B cell (primary cell): ENCODE results near the gene FER. TPM values are rescaled to one million over a fixed set of nuclear protein-coding genes. Genes with fewer than 3 reads are reported as not detected.

Experiments
- ATAC-seq: fragments of 200-7000 bp; cut with Tn5 transposase; one replicate; pipeline ENCODE4 v1.10.0; 2021; ENCODE audit warnings: low read depth, mild to moderate bottlenecking, moderate number of reproducible peaks, moderate library complexity
- CTCF ChIA-PET: fragments of 350-600 bp; sonication (Branson Sonifier 250); formaldehyde crosslinking; loops from one replicate; lab custom pipeline; 2021; ENCODE audit warnings: antibody characterized with exemption, inconsistent platforms; lab: Charles Lee
- POLR2A ChIA-PET: fragments of 350-600 bp; sonication (Branson Sonifier 250); formaldehyde crosslinking; loops from one replicate; lab custom pipeline; 2021; ENCODE audit warnings: antibody characterized with exemption; lab: Charles Lee
- DNase-seq: peaks from one replicate; pipeline ENCODE4 v3.0.0; 2013
- H2AFZ ChIP-seq: 2 replicates; pipeline ENCODE4 v1.6.1; 2012; ENCODE audit warnings: mild to moderate bottlenecking, low read depth, low read length; ENCODE audit not compliant: insufficient read depth, poor library complexity, severe bottlenecking
- H3K27ac ChIP-seq, 2 donors: 1 replicate in 1 of 2; 2 replicates in 1 of 2; pipeline ENCODE4 v1.5.1; 2012 to 2013; ENCODE audit warnings: low read length in 2 of 2, mild to moderate bottlenecking in 2 of 2, moderate library complexity in 1 of 2
- H3K27me3 ChIP-seq, 4 experiments: fragments of 200-600 bp in 1 of 4; sonication (generic) in 1 of 4; replicated peaks in 1 of 4; 1 replicate in 2 of 4; 2 replicates in 2 of 4; pipeline versions ENCODE4 v1.6.1 to v1.7.0; 2013 to 2016; ENCODE audit warnings: low read length in 3 of 4, mild to moderate bottlenecking in 2 of 4, mixed read lengths in 1 of 4, moderate library complexity in 1 of 4; ENCODE audit not compliant: insufficient read depth in 4 of 4, control insufficient read depth in 3 of 4; ENCODE audit errors: control extremely low read depth in 1 of 4
- H3K36me3 ChIP-seq, 2 experiments: replicated peaks in 1 of 2; 1 replicate in 1 of 2; 2 replicates in 1 of 2; pipeline versions ENCODE4 v1.6.1 to v1.7.1; 2013; ENCODE audit warnings: low read length in 1 of 2; ENCODE audit not compliant: insufficient read depth in 2 of 2, control insufficient read depth in 1 of 2; ENCODE audit errors: control extremely low read depth in 1 of 2, extremely low read depth in 1 of 2
- H3K4me1 ChIP-seq, 2 donors: fragments of 200-600 bp in 1 of 2; sonication (generic) in 1 of 2; 1 replicate in 1 of 2; 2 replicates in 1 of 2; pipeline versions ENCODE4 v1.5.1 to v1.6.1; 2013 to 2017; ENCODE audit warnings: low read length in 2 of 2; ENCODE audit not compliant: control insufficient read depth in 2 of 2, insufficient read depth in 2 of 2
- H3K4me2 ChIP-seq: replicated peaks from 2 replicates; pipeline ENCODE3; 2012; ENCODE audit warnings: mild to moderate bottlenecking, low read depth, low read length; ENCODE audit not compliant: poor library complexity, severe bottlenecking
- H3K4me3 ChIP-seq, 5 experiments: fragments of 200-600 bp in 1 of 5; sonication (generic) in 1 of 5; 1 replicate in 3 of 5; 2 replicates in 2 of 5; pipeline versions ENCODE4 v1.5.1 to v1.7.0; 2011 to 2016; ENCODE audit warnings: low read length in 4 of 5, mild to moderate bottlenecking in 4 of 5, low read depth in 2 of 5, control low read depth in 1 of 5, moderate library complexity in 1 of 5; ENCODE audit not compliant: insufficient read depth in 1 of 5; ENCODE audit errors: control extremely low read depth in 1 of 5, extremely low read depth in 1 of 5
- H3K79me2 ChIP-seq: fragments of 200-600 bp; sonication (generic); one replicate; pipeline ENCODE4 v1.6.0; 2016; ENCODE audit warnings: low read length; ENCODE audit not compliant: control insufficient read depth, insufficient read depth
- H3K9ac ChIP-seq: fragments of 200-600 bp; sonication (generic); 2 replicates; pipeline ENCODE4 v1.6.1; 2017; ENCODE audit warnings: mild to moderate bottlenecking, low read length, moderate library complexity
- H3K9me3 ChIP-seq, 3 donors: one replicate each; pipeline versions ENCODE4 v1.6.1 to v1.7.1; 2013; ENCODE audit warnings: low read length in 2 of 3; ENCODE audit not compliant: control insufficient read depth in 2 of 3, insufficient read depth in 1 of 3; ENCODE audit errors: control extremely low read depth in 1 of 3
- H4K20me1 ChIP-seq: 2 replicates; pipeline ENCODE4 v1.6.0; 2012; ENCODE audit warnings: mild to moderate bottlenecking, low read length; ENCODE audit not compliant: insufficient read depth, control insufficient read depth, poor library complexity, severe bottlenecking
- H3K27ac Mint-ChIP-seq: one replicate; pipeline ENCODE4 v1.8.0; 2021; ENCODE audit warnings: mixed read lengths
- H3K27me3 Mint-ChIP-seq: one replicate; pipeline ENCODE4 v1.8.0; 2021; ENCODE audit warnings: mixed read lengths
- H3K4me1 Mint-ChIP-seq: one replicate; pipeline ENCODE4 v1.8.0; 2021; ENCODE audit warnings: mixed read lengths
- H3K4me3 Mint-ChIP-seq: one replicate; pipeline ENCODE4 v1.8.0; 2021; ENCODE audit warnings: mixed read lengths
- H3K9me3 Mint-ChIP-seq: one replicate; pipeline ENCODE4 v1.8.0; 2022; ENCODE audit warnings: mixed read lengths; ENCODE audit not compliant: insufficient read depth
- EZH2 ChIP-seq: IDR thresholded peaks from 2 replicates; pipeline ENCODE4 v1.6.1; 2012; ENCODE audit warnings: borderline replicate concordance, low read depth, mild to moderate bottlenecking, moderate library complexity, low read length; ENCODE audit not compliant: insufficient read depth, poor library complexity, severe bottlenecking
- WGBS: methylation state at CpG from one replicate; pipeline ENCODE4 v1.1.5; 2013; ENCODE audit warnings: missing lambda C conversion rate; ENCODE audit not compliant: insufficient coverage; 5-methylcytosine and 5-hydroxymethylcytosine counted together
- intact Hi-C: fragments of 100-400 bp; cut with micrococcal nuclease; formaldehyde crosslinking; loops from one replicate; pipeline ENCODE4 v1.10.0; 2022
- polyA plus RNA-seq: library from polyadenylated mRNA; depleted of rRNA; stranded (reverse); fragments of >200 nt; gene quantifications from 2 replicates; pipeline ENCODE4 v1.2.3, GENCODE V29; 2012
- total RNA-seq, 2 donors: library from RNA; stranded (reverse); fragments of 120-200 nt in 1 of 2; gene quantifications; 1 replicate in 1 of 2; 2 replicates in 1 of 2; pipeline versions ENCODE4 v1.2.3 to v1.2.4, GENCODE V29; 2013 to 2022
- TF ChIP-seq, protein P1 (sequence below): fragments of 200-600 bp; IDR thresholded peaks from one replicate; pipeline ENCODE4 v1.8.0; 2022; ENCODE audit warnings: antibody characterized with exemption, mild to moderate bottlenecking

FER gene
- total and polyA plus RNA-seq, 2 donors (not counting 1 experiment from before 2014, with no cell fraction given) = 1.3 to 41.3 TPM

DNA sequence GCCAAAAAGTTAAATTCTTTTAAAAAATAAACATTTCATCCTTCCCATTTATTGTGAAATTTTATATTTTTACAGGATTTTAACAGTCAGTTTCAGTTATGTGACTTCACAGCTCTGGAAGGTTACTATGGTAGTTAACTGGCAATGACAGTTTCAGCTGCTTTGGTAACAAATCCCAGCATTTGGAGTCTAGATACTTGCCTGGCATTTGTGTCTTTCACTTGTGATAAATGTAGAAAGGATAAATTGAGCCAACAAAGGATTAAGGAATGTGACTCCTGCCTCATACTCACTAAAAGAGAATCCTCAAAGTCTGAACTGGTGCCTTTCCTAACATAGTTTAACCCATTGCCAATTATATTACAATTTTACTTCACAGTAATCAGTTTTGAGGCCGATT is 315.5 kb downstream of the FER start:
- TF ChIP-seq, protein P1, sequence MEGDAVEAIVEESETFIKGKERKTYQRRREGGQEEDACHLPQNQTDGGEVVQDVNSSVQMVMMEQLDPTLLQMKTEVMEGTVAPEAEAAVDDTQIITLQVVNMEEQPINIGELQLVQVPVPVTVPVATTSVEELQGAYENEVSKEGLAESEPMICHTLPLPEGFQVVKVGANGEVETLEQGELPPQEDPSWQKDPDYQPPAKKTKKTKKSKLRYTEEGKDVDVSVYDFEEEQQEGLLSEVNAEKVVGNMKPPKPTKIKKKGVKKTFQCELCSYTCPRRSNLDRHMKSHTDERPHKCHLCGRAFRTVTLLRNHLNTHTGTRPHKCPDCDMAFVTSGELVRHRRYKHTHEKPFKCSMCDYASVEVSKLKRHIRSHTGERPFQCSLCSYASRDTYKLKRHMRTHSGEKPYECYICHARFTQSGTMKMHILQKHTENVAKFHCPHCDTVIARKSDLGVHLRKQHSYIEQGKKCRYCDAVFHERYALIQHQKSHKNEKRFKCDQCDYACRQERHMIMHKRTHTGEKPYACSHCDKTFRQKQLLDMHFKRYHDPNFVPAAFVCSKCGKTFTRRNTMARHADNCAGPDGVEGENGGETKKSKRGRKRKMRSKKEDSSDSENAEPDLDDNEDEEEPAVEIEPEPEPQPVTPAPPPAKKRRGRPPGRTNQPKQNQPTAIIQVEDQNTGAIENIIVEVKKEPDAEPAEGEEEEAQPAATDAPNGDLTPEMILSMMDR = no peak
- TF ChIP-seq EZH2 = no peak
- ATAC-seq (no peak), DNase-seq (no peak)
- H3K9me3 ChIP-seq = no peaks in the 10 kb centered on the region
- H3K4me1 ChIP-seq = no peaks in the 10 kb centered on the region
- H3K27ac Mint-ChIP-seq = no peak overlapping the region
- CTCF ChIA-PET = no interaction called here
- H3K36me3 ChIP-seq = no peaks in the 10 kb centered on the region
- no peaks in the 10 kb centered on the region for H3K79me2 ChIP-seq
- H3K9ac ChIP-seq = no peak overlapping the region
- H3K4me3 ChIP-seq = no peak overlapping the region
- H3K27me3 ChIP-seq = no peaks in the 10 kb centered on the region
- POLR2A ChIA-PET = no interaction called here
- H3K27ac ChIP-seq = no peak overlapping the region
- H3K27me3 Mint-ChIP-seq = no peaks in the 10 kb centered on the region
- no peak overlapping the region for H3K4me2 ChIP-seq
- no peak overlapping the region for H3K4me3 Mint-ChIP-seq
- WGBS = no CpG with 5 or more reads among the region's 1 CpG
- no peaks in the 10 kb centered on the region for H4K20me1 ChIP-seq
- H3K9me3 Mint-ChIP-seq = no peaks in the 10 kb centered on the region
- H3K4me1 Mint-ChIP-seq = no peaks in the 10 kb centered on the region
- intact Hi-C loops = no loop called here
- no peak overlapping the region for H2AFZ ChIP-seq

DNA sequence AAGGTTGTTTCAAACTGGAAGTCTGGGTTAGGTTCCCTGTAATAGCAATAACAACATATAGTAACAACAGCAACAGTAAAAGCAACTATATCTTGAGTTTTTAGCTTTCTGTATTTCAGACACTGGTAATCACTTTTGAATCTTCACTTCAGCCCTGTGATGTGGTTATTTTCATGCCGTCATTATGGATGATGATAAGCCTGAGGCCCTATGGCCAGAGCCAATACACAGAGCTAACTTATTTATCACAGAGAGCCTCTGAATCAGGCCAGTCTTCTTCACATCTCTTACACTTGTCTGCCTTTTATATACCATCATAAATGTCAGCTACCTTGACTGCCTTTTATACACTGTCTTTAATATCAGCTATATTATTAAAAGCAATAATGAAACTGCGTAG is 329.0 kb downstream of the FER start:
- Histone ChIP-seq H3K4me2 (no peak overlapping the region), H3K36me3 (no peaks in the 10 kb centered on the region), H3K79me2 (no peaks in the 10 kb centered on the region), H3K9ac (no peak overlapping the region), H3K27me3 (no peaks in the 10 kb centered on the region), H3K9me3 (no peaks in the 10 kb centered on the region), H3K27ac (no peak overlapping the region), H3K4me3 (no peak overlapping the region), H3K4me1 (no peaks in the 10 kb centered on the region), H2AFZ (no peak overlapping the region), H4K20me1 (no peaks in the 10 kb centered on the region)
- no peak for TF ChIP-seq EZH2
- TF ChIP-seq, protein P1 = no peak
- no peak overlapping the region for H3K4me3 Mint-ChIP-seq
- H3K4me1 Mint-ChIP-seq = no peaks in the 10 kb centered on the region
- ChIA-PET POLR2A (no interaction called here), CTCF (interaction anchor here (0.6 kb wide), 1 partner anchor 121 kb away, joined by 3 read pairs; no protein-coding TSS in a partner anchor)
- intact Hi-C loops = no loop called here
- no peak overlapping the region for H3K27ac Mint-ChIP-seq
- H3K9me3 Mint-ChIP-seq = no peaks in the 10 kb centered on the region
- no peak for ATAC-seq
- DNase-seq = no peak
- H3K27me3 Mint-ChIP-seq = no peaks in the 10 kb centered on the region
- WGBS = 100% methylated on average over 1 of the region's 2 CpGs
